ENCODE data around the gene UTP20. TPM values are rescaled to one million over a fixed set of nuclear protein-coding genes. Genes with fewer than 3 reads are reported as not detected.

UTP20 gene
- total RNA-seq, 1 experiment from 2014 or later: 23.7 TPM

- DNase-seq: no peak
- intact Hi-C loops (cut with micrococcal nuclease; ENCODE audit: unreplicated experiment): no loop called here
- ChIA-PET CTCF (no interaction called here), POLR2A (no interaction called here)
- Histone ChIP-seq H3K4me1 (no peaks in the 10 kb centered on the region), H3K36me3 (ENCODE audit: control insufficient read depth, insufficient read depth, low read length) (no peaks in the 10 kb centered on the region; the same call in 1 of the 2 replicates), H3K4me3 (ENCODE audit: low read depth, low read length) (no peak overlapping the region), H3K9me3 (0 out of 2 replicates have a peak, but pooled peaks cover 2% of the 10 kb centered on the region), H3K27me3 (replicated peaks; ENCODE audit: control insufficient read depth, insufficient read depth, low read length) (no peaks in the 10 kb centered on the region)
- Mint-ChIP-seq H3K27me3 (ENCODE audit: insufficient read depth, unreplicated experiment) (no peaks in the 10 kb centered on the region), H3K9me3 (ENCODE audit: unreplicated experiment) (no peaks in the 10 kb centered on the region), H3K27ac (ENCODE audit: unreplicated experiment) (no peak overlapping the region), H3K4me3 (ENCODE audit: unreplicated experiment) (no peak overlapping the region), H3K4me1 (ENCODE audit: low read depth, unreplicated experiment) (no peaks in the 10 kb centered on the region), H3K36me3 (ENCODE audit: insufficient read depth, unreplicated experiment) (peaks cover 51% of the 10 kb centered on the region)
- TF ChIP-seq CTCF (IDR thresholded peaks at IDR 0.05; ENCODE audit: insufficient read depth in 1 of 2, low read depth in 1 of 2, low read length in 1 of 2, severe bottlenecking in 1 of 2, unreplicated experiment in 1 of 2): no peak
- BruUV-seq (replicated peaks): no TSS peak
These were observed 64.0 kb downstream of the UTP20 start for GRCh38 chr12:101343893-101344292.

- H3K4me3 Mint-ChIP-seq (ENCODE audit: unreplicated experiment): no peak overlapping the region
- TF ChIP-seq CTCF (IDR thresholded peaks at IDR 0.05; ENCODE audit: insufficient read depth in 1 of 2, low read depth in 1 of 2, low read length in 1 of 2, severe bottlenecking in 1 of 2, unreplicated experiment in 1 of 2): no peak
- H3K9me3 Mint-ChIP-seq (ENCODE audit: unreplicated experiment): no peaks in the 10 kb centered on the region
These were observed 71.8 kb downstream of the UTP20 start for GRCh38 chr12:101351682-101352081.

GRCh38 chr12:101356794-101357193, 76.9 kb downstream of the UTP20 start:
- Histone ChIP-seq H3K36me3 (ENCODE audit: control insufficient read depth, insufficient read depth, low read length) (no peaks in the 10 kb centered on the region), H3K4me3 (ENCODE audit: low read depth, low read length) (no peak overlapping the region), H3K4me1 (no peaks in the 10 kb centered on the region), H3K9me3 (no peaks in the 10 kb centered on the region), H3K27me3 (replicated peaks; ENCODE audit: control insufficient read depth, insufficient read depth, low read length) (no peaks in the 10 kb centered on the region)
- TF ChIP-seq CTCF (IDR thresholded peaks at IDR 0.05; ENCODE audit: insufficient read depth in 1 of 2, low read depth in 1 of 2, low read length in 1 of 2, severe bottlenecking in 1 of 2, unreplicated experiment in 1 of 2): no peak
- DNase-seq: no peak
- ChIA-PET POLR2A (no interaction called here), CTCF (no interaction called here)
- no peaks in the 10 kb centered on the region for H3K9me3 Mint-ChIP-seq (ENCODE audit: unreplicated experiment)
- H3K36me3 Mint-ChIP-seq (ENCODE audit: insufficient read depth, unreplicated experiment): peaks cover 22% of the 10 kb centered on the region
- intact Hi-C loops (cut with micrococcal nuclease; ENCODE audit: unreplicated experiment): no loop called here
- no TSS peak for BruUV-seq (replicated peaks)
- H3K4me3 Mint-ChIP-seq (ENCODE audit: unreplicated experiment): no peak overlapping the region
- H3K27ac Mint-ChIP-seq (ENCODE audit: unreplicated experiment): no peak overlapping the region
- no peaks in the 10 kb centered on the region for H3K4me1 Mint-ChIP-seq (ENCODE audit: low read depth, unreplicated experiment)
- H3K27me3 Mint-ChIP-seq (ENCODE audit: insufficient read depth, unreplicated experiment): no peaks in the 10 kb centered on the region

More at GRCh38 chr12:101351682-101352081, 71.8 kb downstream of the UTP20 start:
- Histone ChIP-seq H3K36me3 (ENCODE audit: control insufficient read depth, insufficient read depth, low read length) (no peaks in the 10 kb centered on the region), H3K4me1 (no peaks in the 10 kb centered on the region), H3K9me3 (0 out of 2 replicates have a peak, but pooled peaks cover 2% of the 10 kb centered on the region), H3K4me3 (ENCODE audit: low read depth, low read length) (no peak overlapping the region), H3K27me3 (replicated peaks; ENCODE audit: control insufficient read depth, insufficient read depth, low read length) (no peaks in the 10 kb centered on the region)
- POLR2A ChIA-PET: no interaction called here
- BruUV-seq (replicated peaks): no TSS peak
- Mint-ChIP-seq H3K36me3 (ENCODE audit: insufficient read depth, unreplicated experiment) (peaks cover 59% of the 10 kb centered on the region), H3K27ac (ENCODE audit: unreplicated experiment) (no peak overlapping the region), H3K4me1 (ENCODE audit: low read depth, unreplicated experiment) (no peaks in the 10 kb centered on the region), H3K27me3 (ENCODE audit: insufficient read depth, unreplicated experiment) (no peaks in the 10 kb centered on the region)
- intact Hi-C loops (cut with micrococcal nuclease; ENCODE audit: unreplicated experiment): no loop called here
- CTCF ChIA-PET: no interaction called here
- no peak for DNase-seq
